OCI-LY1 (cell line): ENCODE results near the gene ODAD3.

Source experiments
- H2AFZ ChIP-seq: fragments of 200-600 bp; sonication (generic), shearing (Covaris generic); 2 replicates; pipeline ENCODE4 v1.6.0; 2014; ENCODE audit warnings: antibody characterized with exemption, mild to moderate bottlenecking, low read length
- H3F3A ChIP-seq: fragments of 200-600 bp; sonication (generic), shearing (Covaris generic); 2 replicates; pipeline ENCODE4 v1.6.0; 2014; ENCODE audit warnings: mild to moderate bottlenecking, antibody characterized with exemption, low read length, moderate library complexity; ENCODE audit not compliant: insufficient read depth
- H3K27ac ChIP-seq: fragments of 200-600 bp; sonication (generic); 2 replicates; pipeline ENCODE4 v1.5.1; 2014; ENCODE audit warnings: low read length, mixed run types, mild to moderate bottlenecking, low read depth; ENCODE audit not compliant: poor library complexity, severe bottlenecking
- H3K27me3 ChIP-seq: fragments of 200-600 bp; sonication (generic); 2 replicates; pipeline ENCODE4 v1.6.0; 2014; ENCODE audit warnings: antibody characterized with exemption, mild to moderate bottlenecking, low read length, moderate library complexity; ENCODE audit not compliant: insufficient read depth
- H3K36me3 ChIP-seq: fragments of 200-600 bp; sonication (generic); 2 replicates; pipeline ENCODE4 v1.6.1; 2014; ENCODE audit warnings: mild to moderate bottlenecking, antibody characterized with exemption, low read length, moderate library complexity, mixed read lengths; ENCODE audit not compliant: insufficient read depth
- H3K4me1 ChIP-seq: fragments of 200-600 bp; sonication (generic); 2 replicates; pipeline ENCODE4 v1.5.1; 2014; ENCODE audit warnings: mild to moderate bottlenecking, low read length, moderate library complexity; ENCODE audit not compliant: insufficient read depth, severe bottlenecking
- H3K4me2 ChIP-seq: fragments of 200-600 bp; sonication (generic), shearing (Covaris generic); 2 replicates; pipeline ENCODE4 v1.6.1; 2014; ENCODE audit warnings: low read length
- H3K4me3 ChIP-seq: fragments of 200-600 bp; sonication (generic); 2 replicates; pipeline ENCODE4 v1.5.1; 2014; ENCODE audit warnings: low read length, low read depth, mild to moderate bottlenecking, mixed read lengths; ENCODE audit not compliant: poor library complexity, severe bottlenecking
- H3K79me2 ChIP-seq: fragments of 200-600 bp; shearing (Covaris generic); 2 replicates; pipeline ENCODE4 v1.6.1; 2016; ENCODE audit warnings: mixed run types, low read length, mixed read lengths; ENCODE audit not compliant: insufficient read depth
- H3K9ac ChIP-seq: fragments of 200-600 bp; sonication (generic), shearing (Covaris generic); 2 replicates; pipeline ENCODE4 v1.6.1; 2014; ENCODE audit warnings: mild to moderate bottlenecking, low read length, mixed read lengths
- H3K9me2 ChIP-seq: fragments of 200-600 bp; sonication (generic), shearing (Covaris generic); 2 replicates; pipeline ENCODE4 v1.6.1; 2014; ENCODE audit warnings: low read depth, mild to moderate bottlenecking, low read length, mixed read lengths
- H3K9me3 ChIP-seq: fragments of 200-600 bp; shearing (Covaris generic); 2 replicates; pipeline ENCODE4 v1.6.1; 2014; ENCODE audit warnings: low read length, mixed read lengths
- H4K20me1 ChIP-seq: fragments of 200-600 bp; sonication (generic), shearing (Covaris generic); 2 replicates; pipeline ENCODE4 v1.6.0; 2016; ENCODE audit warnings: mild to moderate bottlenecking, low read length; ENCODE audit not compliant: insufficient read depth
- CTCF ChIP-seq: fragments of 200-600 bp; sonication (generic), shearing (Covaris generic); IDR thresholded peaks from 2 replicates; pipeline ENCODE4 v1.5.1; 2017; ENCODE audit warnings: mild to moderate bottlenecking, antibody characterized with exemption, low read length, moderate library complexity, mixed read lengths
- EZH2 ChIP-seq: fragments of 200-600 bp; sonication (generic), shearing (Covaris generic); IDR thresholded peaks from 2 replicates; pipeline ENCODE4 v1.8.0; 2017; ENCODE audit warnings: borderline replicate concordance, mixed run types, mild to moderate bottlenecking, antibody characterized with exemption, low read length, moderate library complexity, mixed read lengths

Gene ODAD3

GRCh38 chr19:11399667-11400066 is 35.3 kb downstream of the ODAD3 start:
- H3K27me3 ChIP-seq, result peaks cover 7% of the 10 kb centered on the region; the same call in 1 of the 2 replicates
- no peak overlapping the region for H3K4me3 ChIP-seq
- no peak for TF ChIP-seq CTCF
- TF ChIP-seq EZH2, result no peak
- no peaks in the 10 kb centered on the region for H3K36me3 ChIP-seq
- no peaks in the 10 kb centered on the region for H3K9me2 ChIP-seq
- no peaks in the 10 kb centered on the region for H3K79me2 ChIP-seq
- no peaks in the 10 kb centered on the region for H3K9me3 ChIP-seq
- no peak overlapping the region for H2AFZ ChIP-seq
- no peaks in the 10 kb centered on the region for H3K4me1 ChIP-seq
- no peaks in the 10 kb centered on the region for H3F3A ChIP-seq
- no peak overlapping the region for H3K9ac ChIP-seq
- H3K4me2 ChIP-seq, result no peak overlapping the region
- no peaks in the 10 kb centered on the region for H4K20me1 ChIP-seq
- no peak overlapping the region for H3K27ac ChIP-seq

GRCh38 chr19:11397089-11397610 is 37.8 kb downstream of the ODAD3 start:
- Histone ChIP-seq H3F3A (no peaks in the 10 kb centered on the region), H3K4me3 (no peak overlapping the region), H3K27me3 (peaks cover 14% of the 10 kb centered on the region; the same call in 1 of the 2 replicates), H3K9me2 (no peaks in the 10 kb centered on the region), H3K4me2 (no peak overlapping the region), H3K36me3 (no peaks in the 10 kb centered on the region), H2AFZ (no peak overlapping the region), H4K20me1 (no peaks in the 10 kb centered on the region), H3K9me3 (no peaks in the 10 kb centered on the region), H3K4me1 (no peaks in the 10 kb centered on the region), H3K27ac (no peak overlapping the region), H3K79me2 (no peaks in the 10 kb centered on the region), H3K9ac (no peak overlapping the region)
- TF ChIP-seq CTCF (no peak), EZH2 (no peak)

GRCh38 chr19:11390933-11391680 is 43.8 kb downstream of the ODAD3 start:
- Histone ChIP-seq H3K9me3 (0 out of 2 replicates have a peak, but pooled peaks cover 4% of the 10 kb centered on the region), H3K4me3 (no peak overlapping the region), H4K20me1 (no peaks in the 10 kb centered on the region), H3F3A (no peaks in the 10 kb centered on the region), H3K4me2 (no peak overlapping the region), H3K9ac (no peak overlapping the region), H3K36me3 (no peaks in the 10 kb centered on the region; the same call in 1 of the 2 replicates), H3K9me2 (no peaks in the 10 kb centered on the region), H2AFZ (no peak overlapping the region), H3K4me1 (peaks cover 11% of the 10 kb centered on the region), H3K79me2 (no peaks in the 10 kb centered on the region), H3K27ac (no peak overlapping the region), H3K27me3 (peaks cover 16% of the 10 kb centered on the region; the same call in 1 of the 2 replicates)
- TF ChIP-seq EZH2 (no peak), CTCF (no peak)
